SK-N-SH (cell line): ENCODE measurements around the gene CDK6. TPM values are rescaled to one million over a fixed set of nuclear protein-coding genes. Genes with fewer than 3 reads are reported as not detected.

Experiments
- CTCF ChIA-PET: fragments of 300-600, 350-600 bp; formaldehyde crosslinking; extraction: SDS; loops from one replicate; lab custom pipeline; 2021; lab: Yijun Ruan, JAX
- POLR2A ChIA-PET: fragments of 350-600 bp; sonication (Branson Sonifier 250); formaldehyde crosslinking; extraction: SDS; loops from one replicate; lab custom pipeline; 2020; ENCODE audit warnings: antibody characterized with exemption, inconsistent platforms; lab: Yijun Ruan, JAX
- DNase-seq: peaks from one replicate; pipeline ENCODE4 v3.0.0; 2012
- H2AFZ ChIP-seq: fragments of 200-600 bp; sonication (generic); 2 replicates; pipeline ENCODE4 v1.8.1; 2016; ENCODE audit warnings: antibody characterized with exemption, mild to moderate bottlenecking, low read depth
- H3F3A ChIP-seq: fragments of 200-600 bp; sonication (generic); replicated peaks from 2 replicates; pipeline ENCODE3; 2016; ENCODE audit warnings: antibody characterized with exemption, mild to moderate bottlenecking; ENCODE audit not compliant: insufficient read depth
- H3K27ac ChIP-seq, 2 experiments: fragments of 200-500 bp in 1 of 2; fragments of 200-600 bp in 1 of 2; sonication (Bioruptor generic) in 1 of 2; sonication (generic), shearing (Covaris generic) in 1 of 2; 2 replicates each; pipeline versions ENCODE4 v1.5.1 to v1.6.1; 2014 to 2016; ENCODE audit warnings: low read depth in 2 of 2, inconsistent platforms in 1 of 2, low read length in 1 of 2, mild to moderate bottlenecking in 1 of 2, mixed read lengths in 1 of 2
- H3K27me3 ChIP-seq: fragments of 200-600 bp; sonication (generic), shearing (Covaris generic); 2 replicates; pipeline ENCODE4 v1.6.1; 2016; ENCODE audit warnings: mixed run types; ENCODE audit not compliant: insufficient read depth
- H3K36me3 ChIP-seq, 2 experiments: fragments of 200-500 bp in 1 of 2; fragments of 200-600 bp in 1 of 2; sonication (Bioruptor generic) in 1 of 2; sonication (generic) in 1 of 2; replicated peaks in 1 of 2; 2 replicates each; pipeline versions ENCODE3 to v1.5.1; 2014 to 2016; ENCODE audit warnings: low read length in 1 of 2, mild to moderate bottlenecking in 1 of 2; ENCODE audit not compliant: insufficient read depth in 2 of 2, control insufficient read depth in 1 of 2
- H3K4me1 ChIP-seq, 2 experiments: fragments of 200-500 bp in 1 of 2; fragments of 200-600 bp in 1 of 2; sonication (Bioruptor generic) in 1 of 2; sonication (generic), shearing (Covaris generic) in 1 of 2; 2 replicates each; pipeline versions ENCODE4 v1.5.1 to v1.6.1; 2014 to 2016; ENCODE audit warnings: low read depth in 1 of 2, low read length in 1 of 2, mixed run types in 1 of 2; ENCODE audit not compliant: insufficient read depth in 2 of 2, control insufficient read depth in 1 of 2
- H3K4me2 ChIP-seq: fragments of 200-600 bp; sonication (generic), shearing (Covaris generic); 2 replicates; pipeline ENCODE4 v1.6.1; 2017; ENCODE audit warnings: mixed run types
- H3K4me3 ChIP-seq, 2 experiments: fragments of 200-500 bp in 1 of 2; fragments of 200-600 bp in 1 of 2; sonication (Bioruptor generic) in 1 of 2; sonication (generic), shearing (Covaris generic) in 1 of 2; 2 replicates each; pipeline versions ENCODE4 v1.5.1 to v1.8.1; 2014 to 2016; ENCODE audit warnings: low read depth in 2 of 2, inconsistent platforms in 1 of 2, low read length in 1 of 2, mild to moderate bottlenecking in 1 of 2, mixed read lengths in 1 of 2, moderate library complexity in 1 of 2
- H3K79me2 ChIP-seq: fragments of 200-600 bp; sonication (generic); 2 replicates; pipeline ENCODE4 v1.8.1; 2017; ENCODE audit warnings: mild to moderate bottlenecking; ENCODE audit not compliant: insufficient read depth
- H3K9ac ChIP-seq: fragments of 200-600 bp; sonication (generic); 2 replicates; pipeline ENCODE4 v1.6.1; 2017; ENCODE audit warnings: mixed run types
- H3K9me2 ChIP-seq: fragments of 200-600 bp; sonication (generic); 2 replicates; pipeline ENCODE4 v1.6.1; 2017; ENCODE audit warnings: mixed run types
- H3K9me3 ChIP-seq: fragments of 200-600 bp; sonication (generic); 2 replicates; pipeline ENCODE4 v1.6.1; 2017; ENCODE audit warnings: mixed run types, mild to moderate bottlenecking, moderate library complexity
- H4K20me1 ChIP-seq: fragments of 200-600 bp; sonication (generic); 2 replicates; pipeline ENCODE4 v1.6.1; 2017; ENCODE audit warnings: mild to moderate bottlenecking, mixed run types; ENCODE audit not compliant: insufficient read depth
- CHD2 ChIP-seq: fragments of 150-350 bp; IDR thresholded peaks from 2 replicates; pipeline ENCODE4 v1.6.1; 2018; ENCODE audit warnings: low read length; ENCODE audit not compliant: partially characterized antibody
- EZH2phosphoT487 ChIP-seq: fragments of 200-600 bp; sonication (generic); IDR thresholded peaks from 2 replicates; pipeline ENCODE4 v1.6.1; 2017; ENCODE audit warnings: low read depth, mixed run types, mild to moderate bottlenecking, antibody characterized with exemption, moderate library complexity, borderline replicate concordance
- FOXJ3 ChIP-seq: sonication (generic); formaldehyde crosslinking; IDR thresholded peaks from 2 replicates; pipeline ENCODE4 v1.5.1; 2020; ENCODE audit warnings: mild to moderate bottlenecking, missing genetic modification reagents
- FOXM1 ChIP-seq: IDR thresholded peaks from 2 replicates; pipeline ENCODE4 v1.4.0; 2012; ENCODE audit warnings: low read depth, mild to moderate bottlenecking
- GABPA ChIP-seq: IDR thresholded peaks from 2 replicates; pipeline ENCODE4 v1.4.0; 2012; ENCODE audit warnings: low read depth, mild to moderate bottlenecking
- GATA2 ChIP-seq: sonication (generic); formaldehyde crosslinking; IDR thresholded peaks from 2 replicates; pipeline ENCODE4 v1.5.0; 2020; ENCODE audit warnings: mild to moderate bottlenecking, missing genetic modification reagents
- JUND ChIP-seq: IDR thresholded peaks from 2 replicates; pipeline ENCODE4 v1.4.0; 2012
- MAX ChIP-seq: IDR thresholded peaks from 2 replicates; pipeline ENCODE4 v1.4.0; 2012; ENCODE audit warnings: low read depth
- MEF2A ChIP-seq: IDR thresholded peaks from 2 replicates; pipeline ENCODE4 v1.4.0; 2012; ENCODE audit warnings: low read depth, borderline replicate concordance
- MXI1 ChIP-seq: IDR thresholded peaks from 2 replicates; pipeline ENCODE4 v1.6.1; 2012; ENCODE audit warnings: mild to moderate bottlenecking, low read depth, low read length, improper control_type of control experiment
- NRF1 ChIP-seq: IDR thresholded peaks from 2 replicates; pipeline ENCODE4 v1.6.1; 2012; ENCODE audit warnings: low read depth, mild to moderate bottlenecking, low read length
- POLR2AphosphoS5 ChIP-seq: IDR thresholded peaks from 2 replicates; pipeline ENCODE4 v1.6.1; 2012; ENCODE audit warnings: low read depth, low read length
- RAD21 ChIP-seq: IDR thresholded peaks from 2 replicates; pipeline ENCODE4 v1.6.1; 2012; ENCODE audit warnings: mild to moderate bottlenecking, low read length
- RCOR1 ChIP-seq: fragments of 150-350 bp; IDR thresholded peaks from 2 replicates; pipeline ENCODE4 v1.6.1; 2017; ENCODE audit warnings: antibody characterized with exemption, low read length
- REST ChIP-seq: IDR thresholded peaks from 2 replicates; pipeline ENCODE4 v1.6.1; 2012; ENCODE audit warnings: mild to moderate bottlenecking, low read depth, low read length, moderate library complexity
- RFX5 ChIP-seq: IDR thresholded peaks from 2 replicates; pipeline ENCODE4 v1.6.1; 2012; ENCODE audit warnings: mild to moderate bottlenecking, improper control_type of control experiment, low read length
- RXRA ChIP-seq: IDR thresholded peaks from 2 replicates; pipeline ENCODE4 v1.4.0; 2012; ENCODE audit warnings: low read depth, mild to moderate bottlenecking, borderline replicate concordance
- SIN3A ChIP-seq: IDR thresholded peaks from 2 replicates; pipeline ENCODE4 v1.6.1; 2012; ENCODE audit warnings: low read depth, mild to moderate bottlenecking, low read length, moderate library complexity, borderline replicate concordance
- SMC3 ChIP-seq: IDR thresholded peaks from 2 replicates; pipeline ENCODE4 v1.6.1; 2012; ENCODE audit warnings: low read depth, low read length, improper control_type of control experiment
- TAF1 ChIP-seq: IDR thresholded peaks from 2 replicates; pipeline ENCODE4 v1.6.1; 2012; ENCODE audit warnings: low read depth, mild to moderate bottlenecking, low read length, moderate library complexity, borderline replicate concordance
- USF1 ChIP-seq: IDR thresholded peaks from 2 replicates; pipeline ENCODE4 v1.4.0; 2012; ENCODE audit warnings: low read depth, borderline replicate concordance
- YY1 ChIP-seq: IDR thresholded peaks from 2 replicates; pipeline ENCODE4 v1.4.0; 2012; ENCODE audit warnings: low read depth, mild to moderate bottlenecking
- WGBS: methylation state at CpG from one replicate; pipeline ENCODE4 v1.1.6; 2017; ENCODE audit warnings: low lambda C conversion rate; 5-methylcytosine and 5-hydroxymethylcytosine counted together
- polyA plus RNA-seq, 3 experiments: library from polyadenylated mRNA; depleted of rRNA; stranded (reverse); fragments of >200 nt; gene quantifications; 2 replicates each; pipeline ENCODE4 v1.2.3, GENCODE V29; 2012
- TF ChIP-seq, protein P1 (sequence below): IDR thresholded peaks from 2 replicates; pipeline ENCODE4 v1.4.0; 2012; ENCODE audit warnings: low read depth, borderline replicate concordance
- TF ChIP-seq, protein P2 (sequence below): fragments of 200-600 bp; sonication (generic); IDR thresholded peaks from 2 replicates; pipeline ENCODE4 v1.6.1; 2017; ENCODE audit warnings: antibody characterized with exemption, mild to moderate bottlenecking, moderate library complexity

CDK6 gene
- polyA plus RNA-seq, 1 of the 3 experiments (the other 2 are of a cell fraction): 30.3 TPM

DNA sequence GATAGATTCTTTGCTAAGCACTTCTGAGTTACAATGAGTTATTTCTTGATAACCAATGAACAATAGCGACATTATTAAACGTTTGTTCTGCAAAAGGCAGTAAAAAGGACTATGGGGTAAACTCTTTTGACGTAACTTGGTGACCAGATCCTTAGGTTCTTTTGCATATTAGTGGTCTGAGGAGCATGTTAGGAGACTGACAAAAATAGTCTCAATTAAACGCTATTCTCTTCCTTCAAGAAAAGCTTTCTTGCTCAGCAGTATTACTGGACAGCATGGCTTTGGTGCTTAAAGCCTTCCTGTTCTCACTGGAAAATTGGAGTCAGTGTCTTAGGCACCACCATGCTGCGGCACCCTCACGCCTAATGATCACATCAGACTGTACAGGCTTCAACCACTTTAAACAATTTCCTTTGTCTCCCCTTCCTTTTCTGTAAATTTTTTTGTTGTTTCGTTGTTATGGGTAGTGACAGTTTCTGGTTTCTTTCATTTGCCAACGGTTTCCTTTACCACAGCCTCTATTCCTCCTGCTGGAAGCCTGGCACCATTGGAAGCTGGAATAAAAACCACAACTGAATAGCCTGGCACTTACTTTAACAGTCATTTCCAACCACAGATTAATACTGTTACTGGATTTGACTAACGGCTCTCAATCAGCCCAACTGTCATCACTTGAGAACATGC is 197.0 kb downstream of the CDK6 start:
- Histone ChIP-seq H2AFZ (no peak overlapping the region), H3K4me3 (no peak overlapping the region), H3K9me2 (no peaks in the 10 kb centered on the region), H3K9ac (peak overlapping the region; percentile 20; the same call in 1 of the 2 replicates), H3K79me2 (peaks cover 80% of the 10 kb centered on the region), H3K27ac (peak overlapping the region; percentile 69 to 75; a peak in 3 of 4 replicates), H3K9me3 (no peaks in the 10 kb centered on the region), H3K36me3 (peaks cover 14 to 16% of the 10 kb centered on the region in 2 experiments), H4K20me1 (no peaks in the 10 kb centered on the region), H3K4me2 (peak overlapping the region; percentile 13; the same call in 1 of the 2 replicates), H3K27me3 (no peaks in the 10 kb centered on the region), H3F3A (peaks cover 94% of the 10 kb centered on the region), H3K4me1 (peaks cover 28 to 46% of the 10 kb centered on the region in 2 experiments)
- ChIA-PET CTCF (interaction anchor here (1.1 to 3.7 kb wide), 3 partner anchors 18 to 241 kb away, joined by 3 to 17 read pairs (median 8); no protein-coding TSS in a partner anchor), POLR2A (no interaction called here)
- WGBS: 67% methylated on average over 9 of the region's 9 CpGs
- no peak for DNase-seq
- TF ChIP-seq SIN3A: peak; percentile 73; the same call in 1 of the 2 replicates
- TF ChIP-seq CHD2: no peak
- no peak for TF ChIP-seq SMC3
- no peak; the same call in 1 of the 2 replicates for TF ChIP-seq TAF1
- no peak for TF ChIP-seq GABPA
- no peak for TF ChIP-seq EZH2phosphoT487
- peak; percentile 93 for TF ChIP-seq JUND
- TF ChIP-seq, protein P1, sequence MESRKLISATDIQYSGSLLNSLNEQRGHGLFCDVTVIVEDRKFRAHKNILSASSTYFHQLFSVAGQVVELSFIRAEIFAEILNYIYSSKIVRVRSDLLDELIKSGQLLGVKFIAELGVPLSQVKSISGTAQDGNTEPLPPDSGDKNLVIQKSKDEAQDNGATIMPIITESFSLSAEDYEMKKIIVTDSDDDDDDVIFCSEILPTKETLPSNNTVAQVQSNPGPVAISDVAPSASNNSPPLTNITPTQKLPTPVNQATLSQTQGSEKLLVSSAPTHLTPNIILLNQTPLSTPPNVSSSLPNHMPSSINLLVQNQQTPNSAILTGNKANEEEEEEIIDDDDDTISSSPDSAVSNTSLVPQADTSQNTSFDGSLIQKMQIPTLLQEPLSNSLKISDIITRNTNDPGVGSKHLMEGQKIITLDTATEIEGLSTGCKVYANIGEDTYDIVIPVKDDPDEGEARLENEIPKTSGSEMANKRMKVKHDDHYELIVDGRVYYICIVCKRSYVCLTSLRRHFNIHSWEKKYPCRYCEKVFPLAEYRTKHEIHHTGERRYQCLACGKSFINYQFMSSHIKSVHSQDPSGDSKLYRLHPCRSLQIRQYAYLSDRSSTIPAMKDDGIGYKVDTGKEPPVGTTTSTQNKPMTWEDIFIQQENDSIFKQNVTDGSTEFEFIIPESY: peak; percentile 87
- peak; percentile 97 for TF ChIP-seq FOXM1
- TF ChIP-seq YY1: no peak; the same call in 1 of the 2 replicates
- 0 out of 2 replicates have a peak, but pooled peaks have one; percentile 8 for TF ChIP-seq USF1
- TF ChIP-seq MXI1: no peak
- no peak for TF ChIP-seq FOXJ3
- TF ChIP-seq RCOR1: no peak
- TF ChIP-seq REST: peak; percentile 39
- TF ChIP-seq MAX: peak; percentile 63
- peak; percentile 68 for TF ChIP-seq MEF2A
- no peak for TF ChIP-seq RFX5
- TF ChIP-seq, protein P2, sequence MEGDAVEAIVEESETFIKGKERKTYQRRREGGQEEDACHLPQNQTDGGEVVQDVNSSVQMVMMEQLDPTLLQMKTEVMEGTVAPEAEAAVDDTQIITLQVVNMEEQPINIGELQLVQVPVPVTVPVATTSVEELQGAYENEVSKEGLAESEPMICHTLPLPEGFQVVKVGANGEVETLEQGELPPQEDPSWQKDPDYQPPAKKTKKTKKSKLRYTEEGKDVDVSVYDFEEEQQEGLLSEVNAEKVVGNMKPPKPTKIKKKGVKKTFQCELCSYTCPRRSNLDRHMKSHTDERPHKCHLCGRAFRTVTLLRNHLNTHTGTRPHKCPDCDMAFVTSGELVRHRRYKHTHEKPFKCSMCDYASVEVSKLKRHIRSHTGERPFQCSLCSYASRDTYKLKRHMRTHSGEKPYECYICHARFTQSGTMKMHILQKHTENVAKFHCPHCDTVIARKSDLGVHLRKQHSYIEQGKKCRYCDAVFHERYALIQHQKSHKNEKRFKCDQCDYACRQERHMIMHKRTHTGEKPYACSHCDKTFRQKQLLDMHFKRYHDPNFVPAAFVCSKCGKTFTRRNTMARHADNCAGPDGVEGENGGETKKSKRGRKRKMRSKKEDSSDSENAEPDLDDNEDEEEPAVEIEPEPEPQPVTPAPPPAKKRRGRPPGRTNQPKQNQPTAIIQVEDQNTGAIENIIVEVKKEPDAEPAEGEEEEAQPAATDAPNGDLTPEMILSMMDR: no peak
- TF ChIP-seq RAD21: no peak
- TF ChIP-seq POLR2AphosphoS5: peak; percentile 82; the same call in 1 of the 2 replicates
- no peak for TF ChIP-seq NRF1
- TF ChIP-seq RXRA: peak; percentile 78; the same call in 1 of the 2 replicates
- TF ChIP-seq GATA2 (CRISPR knock-in tag): no peak
